GM23338 (cell line): ENCODE data around the gene CDAN1. TPM values are rescaled to one million over a fixed set of nuclear protein-coding genes. Genes with fewer than 3 reads are reported as not detected.

Source experiments
- ATAC-seq: fragments of 200-7000 bp; cut with Tn5 transposase; 3 replicates; pipeline ENCODE4 v1.9.1; 2020
- DNase-seq: peaks from one replicate; pipeline ENCODE4 v3.0.0-alpha.2; 2015; ENCODE audit warnings: low spot score
- H2AFZ ChIP-seq: fragments of 200-600 bp; sonication (generic); 2 replicates; pipeline ENCODE4 v1.8.0; 2016; ENCODE audit warnings: antibody characterized with exemption, mild to moderate bottlenecking, moderate library complexity
- H3F3A ChIP-seq: fragments of 200-600 bp; sonication (generic); replicated peaks from 2 replicates; pipeline ENCODE4 v1.8.0; 2017; ENCODE audit warnings: antibody characterized with exemption, mixed run types, low read depth
- H3K27ac ChIP-seq: fragments of 200-600 bp; sonication (generic); 2 replicates; pipeline ENCODE4 v1.6.1; 2016; ENCODE audit warnings: low read depth
- H3K27me3 ChIP-seq: fragments of 200-600 bp; sonication (generic); 2 replicates; pipeline ENCODE4 v1.8.0; 2016; ENCODE audit warnings: mild to moderate bottlenecking, mixed run types, moderate library complexity; ENCODE audit not compliant: insufficient read depth
- H3K36me3 ChIP-seq: fragments of 200-600 bp; sonication (generic); 2 replicates; pipeline ENCODE4 v1.8.0; 2016; ENCODE audit warnings: mild to moderate bottlenecking; ENCODE audit not compliant: insufficient read depth
- H3K4me1 ChIP-seq: fragments of 200-600 bp; sonication (generic); 2 replicates; pipeline ENCODE4 v1.8.0; 2016; ENCODE audit warnings: mild to moderate bottlenecking, moderate library complexity; ENCODE audit not compliant: insufficient read depth
- H3K4me2 ChIP-seq: fragments of 200-600 bp; sonication (generic); 2 replicates; pipeline ENCODE4 v1.7.1; 2017; ENCODE audit warnings: mixed run types
- H3K4me3 ChIP-seq: fragments of 200-600 bp; sonication (generic); 2 replicates; pipeline ENCODE4 v1.6.1; 2016; ENCODE audit warnings: mixed run types
- H3K79me2 ChIP-seq: fragments of 200-600 bp; sonication (generic); replicated peaks from 2 replicates; pipeline ENCODE4 v1.8.0; 2017; ENCODE audit warnings: mild to moderate bottlenecking; ENCODE audit not compliant: insufficient read depth
- H3K9me2 ChIP-seq: fragments of 200-600 bp; sonication (generic); 2 replicates; pipeline ENCODE4 v1.8.0; 2017; ENCODE audit not compliant: insufficient read depth
- H4K20me1 ChIP-seq: fragments of 200-600 bp; sonication (generic); replicated peaks from 2 replicates; pipeline ENCODE4 v1.8.0; 2017; ENCODE audit warnings: mild to moderate bottlenecking; ENCODE audit not compliant: insufficient read depth
- H3K27ac Mint-ChIP-seq: 2 replicates; pipeline ENCODE4 v1.8.0; 2020; ENCODE audit warnings: inconsistent platforms, mild to moderate bottlenecking, moderate library complexity, mixed read lengths
- H3K27me3 Mint-ChIP-seq: 3 replicates; pipeline ENCODE4 v1.8.0; 2022; ENCODE audit warnings: low read depth, mild to moderate bottlenecking, moderate library complexity, mixed read lengths, inconsistent platforms; ENCODE audit not compliant: insufficient read depth, poor library complexity
- H3K36me3 Mint-ChIP-seq: 3 replicates; pipeline ENCODE4 v1.8.0; 2021; ENCODE audit warnings: low read depth, mild to moderate bottlenecking, inconsistent platforms, moderate library complexity, mixed read lengths
- H3K4me1 Mint-ChIP-seq: 3 replicates; pipeline ENCODE4 v1.8.0; 2020; ENCODE audit warnings: mild to moderate bottlenecking, inconsistent platforms, mixed read lengths
- H3K4me3 Mint-ChIP-seq: 3 replicates; pipeline ENCODE4 v1.8.0; 2021; ENCODE audit warnings: moderate library complexity, mild to moderate bottlenecking, inconsistent platforms, mixed read lengths
- H3K9me3 Mint-ChIP-seq: 3 replicates; pipeline ENCODE4 v1.8.0; 2020; ENCODE audit warnings: moderate library complexity, mild to moderate bottlenecking, inconsistent platforms, mixed read lengths
- CREB1 ChIP-seq: fragments of 250-450 bp; sonication (Bioruptor Pico); IDR thresholded peaks from 2 replicates; pipeline ENCODE4 v1.5.0; 2020; ENCODE audit warnings: low read depth, mild to moderate bottlenecking, moderate library complexity
- EZH2 ChIP-seq: fragments of 200-600 bp; sonication (generic); IDR thresholded peaks from one replicate; pipeline ENCODE4 v1.8.0; 2017; ENCODE audit warnings: antibody characterized with exemption, mild to moderate bottlenecking, low read depth; ENCODE audit not compliant: unreplicated experiment
- EZH2phosphoT487 ChIP-seq: fragments of 200-600 bp; sonication (generic); IDR thresholded peaks from one replicate; pipeline ENCODE4 v1.8.1; 2018; ENCODE audit warnings: antibody characterized with exemption; ENCODE audit not compliant: unreplicated experiment
- JUNB ChIP-seq: IDR thresholded peaks from one replicate; pipeline ENCODE4 v1.6.1; 2016; ENCODE audit warnings: antibody characterized with exemption; ENCODE audit not compliant: unreplicated experiment
- NANOG ChIP-seq: IDR thresholded peaks from 2 replicates; pipeline ENCODE4 v1.6.1; 2016; ENCODE audit warnings: antibody characterized with exemption, borderline replicate concordance
- POLR2AphosphoS5 ChIP-seq: IDR thresholded peaks from 2 replicates; pipeline ENCODE4 v1.6.1; 2016; ENCODE audit warnings: antibody characterized with exemption, low read depth
- STAT1 ChIP-seq: IDR thresholded peaks from one replicate; pipeline ENCODE4 v1.6.1; 2016; ENCODE audit warnings: antibody characterized with exemption; ENCODE audit not compliant: unreplicated experiment
- ZNF114 ChIP-seq: fragments of 250-450 bp; sonication (Bioruptor Pico); IDR thresholded peaks from 2 replicates; pipeline ENCODE4 v1.5.0; 2020; ENCODE audit warnings: mild to moderate bottlenecking, moderate library complexity
- ZNF331 ChIP-seq: fragments of 250-450 bp; sonication (Bioruptor Pico); IDR thresholded peaks from 2 replicates; pipeline ENCODE4 v1.5.0; 2020; ENCODE audit warnings: low read depth, mild to moderate bottlenecking, moderate library complexity
- polyA plus RNA-seq: library from polyadenylated mRNA; unstranded; fragments of >200 nt; fragmentation: Nextera tagmentation; extraction: Ambion mirVana; gene quantifications from 2 replicates; pipeline ENCODE4 v1.2.1, GENCODE V29; 2016
- total RNA-seq: library from RNA; depleted of rRNA; stranded (reverse); fragments of >200 nt; shearing (Covaris generic); gene quantifications from 2 replicates; pipeline ENCODE4 v1.2.3, GENCODE V29; 2014
- TF ChIP-seq, protein P1 (sequence below): IDR thresholded peaks from one replicate; pipeline ENCODE4 v1.6.1; 2018; ENCODE audit warnings: antibody characterized with exemption; ENCODE audit not compliant: unreplicated experiment
- TF ChIP-seq, protein P2 (sequence below), 2 experiments: fragments of 200-600 bp in 1 of 2; sonication (generic) in 1 of 2; conservative IDR thresholded peaks; 2 replicates each; pipeline versions ENCODE4 v1.5.1 to v1.6.1; 2016 to 2017; ENCODE audit warnings: antibody characterized with exemption in 2 of 2, low read depth in 2 of 2, mild to moderate bottlenecking in 2 of 2, moderate library complexity in 1 of 2
- TF ChIP-seq, protein P3 (sequence below): IDR thresholded peaks from 2 replicates; pipeline ENCODE4 v1.6.1; 2016; ENCODE audit warnings: antibody characterized with exemption
- TF ChIP-seq, protein P4 (sequence below): fragments of 250-450 bp; sonication (Bioruptor Pico); IDR thresholded peaks from 2 replicates; pipeline ENCODE4 v1.5.0; 2020; ENCODE audit warnings: mild to moderate bottlenecking, moderate library complexity

The CDAN1 gene
- total and polyA plus RNA-seq, 2 experiments from 2014 or later, result 6.0 to 14.7 TPM

DNA sequence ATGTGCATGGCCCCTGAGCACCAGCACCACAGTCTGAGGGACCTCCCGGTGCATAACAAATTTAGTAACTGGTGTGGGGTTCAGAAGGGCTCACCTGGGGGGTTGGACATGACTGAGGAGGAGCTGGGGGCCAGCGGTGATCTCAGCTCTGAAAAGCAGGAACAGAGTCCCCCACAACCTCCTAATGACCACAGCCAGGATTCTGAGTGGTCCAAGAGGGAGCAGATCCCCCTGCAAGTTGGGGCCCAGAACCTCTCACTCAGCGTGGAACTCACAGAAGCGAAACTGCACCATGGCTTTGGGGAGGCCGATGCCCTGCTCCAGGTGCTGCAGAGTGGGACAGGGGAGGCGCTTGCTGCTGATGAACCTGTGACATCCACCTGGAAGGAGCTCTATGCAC, 43.0 kb downstream of the CDAN1 start:
- Histone ChIP-seq H3K27me3 (no peaks in the 10 kb centered on the region), H3K27ac (no peak overlapping the region), H4K20me1 (no peaks in the 10 kb centered on the region), H2AFZ (no peak overlapping the region), H3K36me3 (no peaks in the 10 kb centered on the region), H3K4me2 (no peak overlapping the region), H3K9me2 (no peaks in the 10 kb centered on the region), H3K4me1 (no peaks in the 10 kb centered on the region), H3K4me3 (no peak overlapping the region), H3K79me2 (no peaks in the 10 kb centered on the region), H3F3A (no peaks in the 10 kb centered on the region)
- Mint-ChIP-seq H3K27me3 (peaks cover 11% of the 10 kb centered on the region), H3K9me3 (no peaks in the 10 kb centered on the region), H3K36me3 (peaks cover 4% of the 10 kb centered on the region; the same call in 1 of the 3 replicates), H3K4me3 (no peak overlapping the region), H3K27ac (peak overlapping the region; percentile 55; the same call in 1 of the 2 replicates), H3K4me1 (no peaks in the 10 kb centered on the region)
- TF ChIP-seq JUNB, result no peak
- TF ChIP-seq CREB1 (CRISPR knock-in tag), result no peak
- TF ChIP-seq ZNF331 (CRISPR knock-in tag), result no peak
- no peak for TF ChIP-seq STAT1
- no peak for TF ChIP-seq NANOG
- TF ChIP-seq, protein P1, sequence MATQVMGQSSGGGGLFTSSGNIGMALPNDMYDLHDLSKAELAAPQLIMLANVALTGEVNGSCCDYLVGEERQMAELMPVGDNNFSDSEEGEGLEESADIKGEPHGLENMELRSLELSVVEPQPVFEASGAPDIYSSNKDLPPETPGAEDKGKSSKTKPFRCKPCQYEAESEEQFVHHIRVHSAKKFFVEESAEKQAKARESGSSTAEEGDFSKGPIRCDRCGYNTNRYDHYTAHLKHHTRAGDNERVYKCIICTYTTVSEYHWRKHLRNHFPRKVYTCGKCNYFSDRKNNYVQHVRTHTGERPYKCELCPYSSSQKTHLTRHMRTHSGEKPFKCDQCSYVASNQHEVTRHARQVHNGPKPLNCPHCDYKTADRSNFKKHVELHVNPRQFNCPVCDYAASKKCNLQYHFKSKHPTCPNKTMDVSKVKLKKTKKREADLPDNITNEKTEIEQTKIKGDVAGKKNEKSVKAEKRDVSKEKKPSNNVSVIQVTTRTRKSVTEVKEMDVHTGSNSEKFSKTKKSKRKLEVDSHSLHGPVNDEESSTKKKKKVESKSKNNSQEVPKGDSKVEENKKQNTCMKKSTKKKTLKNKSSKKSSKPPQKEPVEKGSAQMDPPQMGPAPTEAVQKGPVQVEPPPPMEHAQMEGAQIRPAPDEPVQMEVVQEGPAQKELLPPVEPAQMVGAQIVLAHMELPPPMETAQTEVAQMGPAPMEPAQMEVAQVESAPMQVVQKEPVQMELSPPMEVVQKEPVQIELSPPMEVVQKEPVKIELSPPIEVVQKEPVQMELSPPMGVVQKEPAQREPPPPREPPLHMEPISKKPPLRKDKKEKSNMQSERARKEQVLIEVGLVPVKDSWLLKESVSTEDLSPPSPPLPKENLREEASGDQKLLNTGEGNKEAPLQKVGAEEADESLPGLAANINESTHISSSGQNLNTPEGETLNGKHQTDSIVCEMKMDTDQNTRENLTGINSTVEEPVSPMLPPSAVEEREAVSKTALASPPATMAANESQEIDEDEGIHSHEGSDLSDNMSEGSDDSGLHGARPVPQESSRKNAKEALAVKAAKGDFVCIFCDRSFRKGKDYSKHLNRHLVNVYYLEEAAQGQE, result no peak
- TF ChIP-seq, protein P2, sequence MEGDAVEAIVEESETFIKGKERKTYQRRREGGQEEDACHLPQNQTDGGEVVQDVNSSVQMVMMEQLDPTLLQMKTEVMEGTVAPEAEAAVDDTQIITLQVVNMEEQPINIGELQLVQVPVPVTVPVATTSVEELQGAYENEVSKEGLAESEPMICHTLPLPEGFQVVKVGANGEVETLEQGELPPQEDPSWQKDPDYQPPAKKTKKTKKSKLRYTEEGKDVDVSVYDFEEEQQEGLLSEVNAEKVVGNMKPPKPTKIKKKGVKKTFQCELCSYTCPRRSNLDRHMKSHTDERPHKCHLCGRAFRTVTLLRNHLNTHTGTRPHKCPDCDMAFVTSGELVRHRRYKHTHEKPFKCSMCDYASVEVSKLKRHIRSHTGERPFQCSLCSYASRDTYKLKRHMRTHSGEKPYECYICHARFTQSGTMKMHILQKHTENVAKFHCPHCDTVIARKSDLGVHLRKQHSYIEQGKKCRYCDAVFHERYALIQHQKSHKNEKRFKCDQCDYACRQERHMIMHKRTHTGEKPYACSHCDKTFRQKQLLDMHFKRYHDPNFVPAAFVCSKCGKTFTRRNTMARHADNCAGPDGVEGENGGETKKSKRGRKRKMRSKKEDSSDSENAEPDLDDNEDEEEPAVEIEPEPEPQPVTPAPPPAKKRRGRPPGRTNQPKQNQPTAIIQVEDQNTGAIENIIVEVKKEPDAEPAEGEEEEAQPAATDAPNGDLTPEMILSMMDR (conservative IDR thresholded peaks at IDR 0.05; ENCODE audit: low read depth in 2 of 2), result no peak
- no peak for TF ChIP-seq ZNF114 (CRISPR knock-in tag)
- TF ChIP-seq EZH2, result no peak
- TF ChIP-seq EZH2phosphoT487, result no peak
- TF ChIP-seq, protein P3, sequence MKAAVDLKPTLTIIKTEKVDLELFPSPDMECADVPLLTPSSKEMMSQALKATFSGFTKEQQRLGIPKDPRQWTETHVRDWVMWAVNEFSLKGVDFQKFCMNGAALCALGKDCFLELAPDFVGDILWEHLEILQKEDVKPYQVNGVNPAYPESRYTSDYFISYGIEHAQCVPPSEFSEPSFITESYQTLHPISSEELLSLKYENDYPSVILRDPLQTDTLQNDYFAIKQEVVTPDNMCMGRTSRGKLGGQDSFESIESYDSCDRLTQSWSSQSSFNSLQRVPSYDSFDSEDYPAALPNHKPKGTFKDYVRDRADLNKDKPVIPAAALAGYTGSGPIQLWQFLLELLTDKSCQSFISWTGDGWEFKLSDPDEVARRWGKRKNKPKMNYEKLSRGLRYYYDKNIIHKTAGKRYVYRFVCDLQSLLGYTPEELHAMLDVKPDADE, result no peak
- TF ChIP-seq, protein P4, sequence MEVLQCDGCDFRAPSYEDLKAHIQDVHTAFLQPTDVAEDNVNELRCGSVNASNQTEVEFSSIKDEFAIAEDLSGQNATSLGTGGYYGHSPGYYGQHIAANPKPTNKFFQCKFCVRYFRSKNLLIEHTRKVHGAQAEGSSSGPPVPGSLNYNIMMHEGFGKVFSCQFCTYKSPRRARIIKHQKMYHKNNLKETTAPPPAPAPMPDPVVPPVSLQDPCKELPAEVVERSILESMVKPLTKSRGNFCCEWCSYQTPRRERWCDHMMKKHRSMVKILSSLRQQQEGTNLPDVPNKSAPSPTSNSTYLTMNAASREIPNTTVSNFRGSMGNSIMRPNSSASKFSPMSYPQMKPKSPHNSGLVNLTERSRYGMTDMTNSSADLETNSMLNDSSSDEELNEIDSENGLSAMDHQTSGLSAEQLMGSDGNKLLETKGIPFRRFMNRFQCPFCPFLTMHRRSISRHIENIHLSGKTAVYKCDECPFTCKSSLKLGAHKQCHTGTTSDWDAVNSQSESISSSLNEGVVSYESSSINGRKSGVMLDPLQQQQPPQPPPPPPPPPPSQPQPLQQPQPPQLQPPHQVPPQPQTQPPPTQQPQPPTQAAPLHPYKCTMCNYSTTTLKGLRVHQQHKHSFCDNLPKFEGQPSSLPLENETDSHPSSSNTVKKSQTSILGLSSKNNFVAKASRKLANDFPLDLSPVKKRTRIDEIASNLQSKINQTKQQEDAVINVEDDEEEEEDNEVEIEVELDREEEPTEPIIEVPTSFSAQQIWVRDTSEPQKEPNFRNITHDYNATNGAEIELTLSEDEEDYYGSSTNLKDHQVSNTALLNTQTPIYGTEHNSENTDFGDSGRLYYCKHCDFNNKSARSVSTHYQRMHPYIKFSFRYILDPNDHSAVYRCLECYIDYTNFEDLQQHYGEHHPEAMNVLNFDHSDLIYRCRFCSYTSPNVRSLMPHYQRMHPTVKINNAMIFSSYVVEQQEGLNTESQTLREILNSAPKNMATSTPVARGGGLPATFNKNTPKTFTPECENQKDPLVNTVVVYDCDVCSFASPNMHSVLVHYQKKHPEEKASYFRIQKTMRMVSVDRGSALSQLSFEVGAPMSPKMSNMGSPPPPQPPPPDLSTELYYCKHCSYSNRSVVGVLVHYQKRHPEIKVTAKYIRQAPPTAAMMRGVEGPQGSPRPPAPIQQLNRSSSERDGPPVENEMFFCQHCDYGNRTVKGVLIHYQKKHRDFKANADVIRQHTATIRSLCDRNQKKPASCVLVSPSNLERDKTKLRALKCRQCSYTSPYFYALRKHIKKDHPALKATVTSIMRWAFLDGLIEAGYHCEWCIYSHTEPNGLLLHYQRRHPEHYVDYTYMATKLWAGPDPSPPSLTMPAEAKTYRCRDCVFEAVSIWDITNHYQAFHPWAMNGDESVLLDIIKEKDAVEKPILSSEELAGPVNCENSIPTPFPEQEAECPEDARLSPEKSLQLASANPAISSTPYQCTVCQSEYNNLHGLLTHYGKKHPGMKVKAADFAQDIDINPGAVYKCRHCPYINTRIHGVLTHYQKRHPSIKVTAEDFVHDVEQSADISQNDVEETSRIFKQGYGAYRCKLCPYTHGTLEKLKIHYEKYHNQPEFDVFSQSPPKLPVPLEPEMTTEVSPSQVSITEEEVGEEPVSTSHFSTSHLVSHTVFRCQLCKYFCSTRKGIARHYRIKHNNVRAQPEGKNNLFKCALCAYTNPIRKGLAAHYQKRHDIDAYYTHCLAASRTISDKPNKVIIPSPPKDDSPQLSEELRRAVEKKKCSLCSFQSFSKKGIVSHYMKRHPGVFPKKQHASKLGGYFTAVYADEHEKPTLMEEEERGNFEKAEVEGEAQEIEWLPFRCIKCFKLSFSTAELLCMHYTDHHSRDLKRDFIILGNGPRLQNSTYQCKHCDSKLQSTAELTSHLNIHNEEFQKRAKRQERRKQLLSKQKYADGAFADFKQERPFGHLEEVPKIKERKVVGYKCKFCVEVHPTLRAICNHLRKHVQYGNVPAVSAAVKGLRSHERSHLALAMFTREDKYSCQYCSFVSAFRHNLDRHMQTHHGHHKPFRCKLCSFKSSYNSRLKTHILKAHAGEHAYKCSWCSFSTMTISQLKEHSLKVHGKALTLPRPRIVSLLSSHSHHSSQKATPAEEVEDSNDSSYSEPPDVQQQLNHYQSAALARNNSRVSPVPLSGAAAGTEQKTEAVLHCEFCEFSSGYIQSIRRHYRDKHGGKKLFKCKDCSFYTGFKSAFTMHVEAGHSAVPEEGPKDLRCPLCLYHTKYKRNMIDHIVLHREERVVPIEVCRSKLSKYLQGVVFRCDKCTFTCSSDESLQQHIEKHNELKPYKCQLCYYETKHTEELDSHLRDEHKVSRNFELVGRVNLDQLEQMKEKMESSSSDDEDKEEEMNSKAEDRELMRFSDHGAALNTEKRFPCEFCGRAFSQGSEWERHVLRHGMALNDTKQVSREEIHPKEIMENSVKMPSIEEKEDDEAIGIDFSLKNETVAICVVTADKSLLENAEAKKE (CRISPR knock-in tag), result no peak
- TF ChIP-seq POLR2AphosphoS5, result no peak
- DNase-seq (no peak), ATAC-seq (no peak)
